Activated CD8-positive, alpha-beta memory T cell treated with anti-CD3 and anti-CD28 coated beads, Interleukin-2, amount 10 ng/mL, durations not matched to agents 7 days and 5 days (primary cell): ENCODE data around the gene STAMBPL1. TPM values are rescaled to one million over a fixed set of nuclear protein-coding genes. Genes with fewer than 3 reads are reported as not detected.
A peak's percentile ranks its signal among the peaks of the same experiment; 100 is the strongest.

ENCODE experiments used
- ATAC-seq: fragments of 150-1000 bp; cut with Tn5 transposase; one replicate; pipeline ENCODE4 v1.10.0; 2021; ENCODE audit warnings: moderate library complexity
- CTCF ChIA-PET: fragments of 350-600 bp; sonication (Branson Sonifier 250); formaldehyde crosslinking; loops from one replicate; lab custom pipeline; 2021; ENCODE audit warnings: antibody characterized with exemption; lab: Charles Lee
- DNase-seq: peaks from one replicate; pipeline ENCODE4 v3.0.0-alpha.2; 2020
- H3K27ac Mint-ChIP-seq: one replicate; pipeline ENCODE4 v1.8.0; 2021; ENCODE audit warnings: mild to moderate bottlenecking, mixed read lengths
- H3K27me3 Mint-ChIP-seq: one replicate; pipeline ENCODE4 v1.8.0; 2021; ENCODE audit warnings: mixed read lengths
- H3K36me3 Mint-ChIP-seq: one replicate; pipeline ENCODE4 v1.8.0; 2021; ENCODE audit warnings: mild to moderate bottlenecking, mixed read lengths
- H3K4me1 Mint-ChIP-seq: one replicate; pipeline ENCODE4 v1.8.0; 2021; ENCODE audit warnings: mixed read lengths
- H3K4me3 Mint-ChIP-seq: one replicate; pipeline ENCODE4 v1.8.0; 2021; ENCODE audit warnings: mild to moderate bottlenecking, moderate library complexity, mixed read lengths
- H3K9me3 Mint-ChIP-seq: one replicate; pipeline ENCODE4 v1.8.0; 2022; ENCODE audit warnings: low read depth, mixed read lengths
- total RNA-seq, 2 experiments: library from RNA; stranded (reverse); gene quantifications; one replicate each; pipeline ENCODE4 v1.2.3, GENCODE V29; 2021

STAMBPL1 gene
- total RNA-seq, 2 experiments from 2014 or later: 29.2 to 53.0 TPM

DNA sequence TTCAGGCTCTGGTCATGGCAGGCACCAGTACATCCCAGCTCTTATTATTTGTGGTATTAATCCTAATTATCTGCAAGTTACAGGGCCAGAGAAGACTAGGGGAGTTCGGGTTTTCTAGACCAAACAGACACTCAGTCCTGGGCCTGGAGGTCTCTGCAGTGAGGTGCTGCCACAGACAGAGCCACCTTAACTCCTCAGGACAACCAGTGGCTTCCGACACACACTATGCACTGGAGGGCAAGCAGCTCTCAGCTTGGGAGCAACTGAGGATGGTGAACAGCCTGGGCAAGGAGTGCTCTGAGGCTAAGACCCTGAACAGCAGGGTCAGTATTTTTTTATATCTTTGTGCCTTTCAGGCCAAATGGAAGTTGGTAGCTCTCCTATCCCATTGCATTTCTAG is 53.5 kb downstream of the STAMBPL1 start:
- DNase-seq: no peak
- Mint-ChIP-seq H3K36me3 (peaks cover 17% of the 10 kb centered on the region), H3K4me3 (no peak overlapping the region), H3K27ac (no peak overlapping the region), H3K4me1 (peaks cover 14% of the 10 kb centered on the region), H3K9me3 (no peaks in the 10 kb centered on the region), H3K27me3 (no peaks in the 10 kb centered on the region)
- ATAC-seq: no peak
- CTCF ChIA-PET: interaction anchor here (1.0 to 10.5 kb wide), 36 partner anchors 10 to 346 kb away, joined by 3 to 219 read pairs (median 8); partner anchors contain the start of genes CH25H, FAS and STAMBPL1

DNA sequence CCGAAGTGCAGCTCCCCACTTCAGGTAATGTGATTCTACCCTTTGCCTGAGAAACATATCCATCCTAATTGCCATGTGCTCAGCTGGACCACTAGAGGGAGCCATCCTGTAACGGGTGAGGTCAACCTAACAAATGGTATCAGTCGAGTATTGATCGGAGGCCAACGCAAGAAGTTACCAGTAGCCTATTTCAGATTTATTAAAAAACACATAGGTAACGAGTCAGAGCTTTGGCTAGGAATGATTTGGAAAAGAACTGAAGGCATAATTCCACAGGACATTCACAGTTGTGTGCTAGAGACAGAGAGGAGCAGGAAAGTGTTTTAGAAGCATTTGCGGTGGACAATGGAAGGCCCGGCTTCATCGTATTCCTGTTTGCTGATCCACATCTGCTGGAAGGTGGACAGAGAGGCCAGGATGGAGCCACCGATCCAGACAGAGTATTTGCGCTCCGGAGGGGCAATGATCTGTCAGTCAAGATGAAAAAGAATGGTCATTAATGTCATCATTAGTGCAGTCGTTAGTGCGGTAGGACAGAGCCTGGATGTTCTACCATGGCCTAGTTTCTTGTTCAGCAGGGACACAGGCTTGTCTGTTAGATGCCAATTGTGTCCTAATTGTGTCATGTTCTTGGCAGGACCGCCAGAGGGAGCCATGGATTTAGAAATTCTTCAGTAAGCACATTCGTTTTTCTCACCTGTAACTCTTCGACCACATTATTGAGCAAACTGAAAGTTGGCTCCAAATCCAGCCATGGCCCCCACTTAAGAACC is 55.0 kb downstream of the STAMBPL1 start:
- DNase-seq (peak; percentile 87), ATAC-seq (peak; percentile 81)
- CTCF ChIA-PET: interaction anchor here (0.7 to 10.5 kb wide), 53 partner anchors 9 to 352 kb away, joined by 3 to 219 read pairs (median 4); partner anchors contain the start of genes CH25H, FAS, RNLS and STAMBPL1
- Mint-ChIP-seq H3K27me3 (no peaks in the 10 kb centered on the region), H3K4me1 (peaks cover 14% of the 10 kb centered on the region), H3K4me3 (no peak overlapping the region), H3K9me3 (no peaks in the 10 kb centered on the region), H3K36me3 (peaks cover 19% of the 10 kb centered on the region), H3K27ac (peak overlapping the region; percentile 76)

- Mint-ChIP-seq H3K9me3 (no peaks in the 10 kb centered on the region), H3K27ac (no peak overlapping the region), H3K4me1 (peaks cover 14% of the 10 kb centered on the region), H3K27me3 (no peaks in the 10 kb centered on the region), H3K4me3 (no peak overlapping the region), H3K36me3 (peaks cover 18% of the 10 kb centered on the region)
- DNase-seq (no peak), ATAC-seq (no peak)
- CTCF ChIA-PET: interaction anchor here (0.9 to 10.5 kb wide), 6 partner anchors 8 to 282 kb away, joined by 3 to 219 read pairs (median 6); partner anchors contain the start of gene FAS
Measured at GRCh38 chr10:88936656-88937055, 56.6 kb downstream of the STAMBPL1 start.

DNA sequence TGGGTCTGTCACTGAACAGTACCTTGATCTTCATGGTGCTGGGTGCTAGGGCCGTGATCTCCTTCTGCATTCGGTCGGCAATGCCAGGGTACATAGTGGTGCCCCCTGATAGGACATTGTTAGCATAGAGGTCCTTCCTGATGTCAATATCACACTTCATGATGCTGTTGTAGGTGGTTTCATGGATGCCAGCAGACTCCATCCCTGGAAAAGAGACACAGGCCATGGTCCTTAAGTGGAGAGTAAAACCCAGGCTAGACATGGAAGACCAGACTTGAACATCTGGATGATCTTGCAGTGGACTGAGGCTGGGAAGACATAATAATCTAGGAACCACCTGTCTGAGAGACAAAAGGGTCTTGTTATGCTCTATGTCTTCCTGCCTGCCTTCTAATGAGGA is 58.0 kb downstream of the STAMBPL1 start:
- H3K27me3 Mint-ChIP-seq: no peaks in the 10 kb centered on the region
- H3K27ac Mint-ChIP-seq: no peak overlapping the region
- H3K9me3 Mint-ChIP-seq: no peaks in the 10 kb centered on the region
- peaks cover 19% of the 10 kb centered on the region for H3K36me3 Mint-ChIP-seq
- H3K4me3 Mint-ChIP-seq: no peak overlapping the region
- ATAC-seq (no peak), DNase-seq (no peak)
- CTCF ChIA-PET: interaction anchor here (0.7 to 10.5 kb wide), 9 partner anchors 9 to 280 kb away, joined by 3 to 219 read pairs (median 4); partner anchors contain the start of gene FAS
- H3K4me1 Mint-ChIP-seq: peaks cover 11% of the 10 kb centered on the region

- Mint-ChIP-seq H3K27me3 (no peaks in the 10 kb centered on the region), H3K4me3 (no peak overlapping the region), H3K4me1 (peaks cover 11% of the 10 kb centered on the region), H3K36me3 (peaks cover 19% of the 10 kb centered on the region), H3K9me3 (no peaks in the 10 kb centered on the region), H3K27ac (no peak overlapping the region)
- no peak for DNase-seq
- CTCF ChIA-PET: interaction anchor here (1.8 kb wide), 1 partner anchor 90 kb away, joined by 6 read pairs; no protein-coding TSS in a partner anchor
- ATAC-seq: no peak
Measured at GRCh38 chr10:88938938-88939337, 58.9 kb downstream of the STAMBPL1 start.

DNA sequence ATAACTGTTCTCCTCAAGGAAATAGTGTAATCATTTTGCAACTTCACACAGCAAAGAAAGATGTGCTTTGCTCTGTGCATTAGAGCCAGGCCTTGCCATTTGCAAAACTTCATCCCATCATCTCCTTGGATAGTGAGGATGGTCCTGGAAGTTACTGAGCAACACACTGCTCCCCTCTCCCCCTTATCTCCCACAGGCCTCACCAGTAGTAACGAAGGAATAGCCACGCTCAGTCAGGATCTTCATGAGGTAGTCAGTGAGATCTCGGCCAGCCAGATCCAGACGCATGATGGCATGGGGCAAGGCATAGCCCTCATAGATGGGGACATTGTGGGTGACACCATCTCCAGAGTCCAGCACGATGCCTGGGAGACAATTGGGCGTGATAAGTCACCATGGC is 61.0 kb downstream of the STAMBPL1 start:
- H3K36me3 Mint-ChIP-seq: peaks cover 16% of the 10 kb centered on the region
- H3K9me3 Mint-ChIP-seq: no peaks in the 10 kb centered on the region
- H3K27ac Mint-ChIP-seq: no peak overlapping the region
- DNase-seq (no peak), ATAC-seq (no peak)
- no peaks in the 10 kb centered on the region for H3K27me3 Mint-ChIP-seq
- CTCF ChIA-PET: no interaction called here
- H3K4me1 Mint-ChIP-seq: peaks cover 8% of the 10 kb centered on the region
- no peak overlapping the region for H3K4me3 Mint-ChIP-seq

- no peaks in the 10 kb centered on the region for H3K9me3 Mint-ChIP-seq
- no peak overlapping the region for H3K4me3 Mint-ChIP-seq
- ATAC-seq (no peak), DNase-seq (no peak)
- H3K4me1 Mint-ChIP-seq: peaks cover 11% of the 10 kb centered on the region
- no peaks in the 10 kb centered on the region for H3K27me3 Mint-ChIP-seq
- H3K36me3 Mint-ChIP-seq: peaks cover 12% of the 10 kb centered on the region
- H3K27ac Mint-ChIP-seq: no peak overlapping the region
- CTCF ChIA-PET: interaction anchor here (1.0 to 3.9 kb wide), 6 partner anchors 10 to 274 kb away, joined by 3 to 28 read pairs (median 4); partner anchors contain the start of gene CH25H
Measured at GRCh38 chr10:88943778-88944177, 63.7 kb downstream of the STAMBPL1 start.

DNA sequence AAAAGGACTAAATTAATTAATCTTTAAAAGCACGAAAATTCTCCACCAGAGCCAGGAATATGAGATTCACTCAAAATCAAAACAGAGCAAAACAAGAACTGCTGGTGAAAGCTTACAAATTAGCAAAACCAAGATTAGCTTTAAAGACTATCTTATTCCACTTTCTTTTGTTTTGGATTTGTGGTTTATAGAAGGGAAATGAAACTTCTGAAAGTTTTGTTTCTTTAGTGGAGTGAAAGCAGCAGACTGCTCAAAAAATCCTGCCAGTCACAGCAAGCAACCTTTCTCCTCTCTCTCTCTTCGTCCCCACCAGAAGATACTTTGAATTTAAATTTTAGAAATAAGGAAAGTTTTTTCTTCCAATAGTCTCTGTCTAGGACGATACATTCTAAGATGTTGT is 64.8 kb downstream of the STAMBPL1 start:
- Mint-ChIP-seq H3K36me3 (peaks cover 7% of the 10 kb centered on the region), H3K27me3 (no peaks in the 10 kb centered on the region), H3K27ac (no peak overlapping the region)

DNA sequence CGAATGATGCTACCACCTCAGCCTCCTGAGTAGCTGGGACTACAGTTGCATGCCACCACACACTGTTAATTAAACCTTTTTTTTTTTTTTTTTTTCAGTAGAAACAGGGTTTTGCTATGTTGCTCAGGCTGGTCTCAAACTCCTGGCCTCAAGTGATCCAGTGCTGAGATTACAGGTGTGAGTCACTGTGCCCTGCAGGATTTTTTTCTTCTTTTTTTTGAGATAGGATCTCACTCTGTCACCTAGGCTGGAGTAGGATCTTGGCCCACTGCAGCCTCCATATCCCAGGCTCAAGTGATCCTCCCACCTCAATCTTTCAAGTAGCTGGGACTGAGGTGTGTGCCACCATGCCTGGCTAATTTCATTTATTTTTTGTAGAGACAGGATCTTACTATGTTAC is 66.2 kb downstream of the STAMBPL1 start:
- Mint-ChIP-seq H3K4me1 (peaks cover 11% of the 10 kb centered on the region), H3K9me3 (no peaks in the 10 kb centered on the region), H3K27me3 (no peaks in the 10 kb centered on the region), H3K36me3 (peaks cover 11% of the 10 kb centered on the region), H3K4me3 (no peak overlapping the region), H3K27ac (no peak overlapping the region)
- ATAC-seq (no peak), DNase-seq (no peak)
- CTCF ChIA-PET: interaction anchor here (0.8 to 1.1 kb wide), 2 partner anchors 111 to 268 kb away, joined by 3 read pairs; no protein-coding TSS in a partner anchor

More for the DNA sequence above, 64.8 kb downstream of the STAMBPL1 start:
- H3K4me1 Mint-ChIP-seq: peaks cover 11% of the 10 kb centered on the region
- ATAC-seq (no peak), DNase-seq (no peak)
- CTCF ChIA-PET: interaction anchor here (0.7 to 3.9 kb wide), 3 partner anchors 9 to 273 kb away, joined by 3 to 28 read pairs (median 3); no protein-coding TSS in a partner anchor
- no peak overlapping the region for H3K4me3 Mint-ChIP-seq
- H3K9me3 Mint-ChIP-seq: no peaks in the 10 kb centered on the region

DNA sequence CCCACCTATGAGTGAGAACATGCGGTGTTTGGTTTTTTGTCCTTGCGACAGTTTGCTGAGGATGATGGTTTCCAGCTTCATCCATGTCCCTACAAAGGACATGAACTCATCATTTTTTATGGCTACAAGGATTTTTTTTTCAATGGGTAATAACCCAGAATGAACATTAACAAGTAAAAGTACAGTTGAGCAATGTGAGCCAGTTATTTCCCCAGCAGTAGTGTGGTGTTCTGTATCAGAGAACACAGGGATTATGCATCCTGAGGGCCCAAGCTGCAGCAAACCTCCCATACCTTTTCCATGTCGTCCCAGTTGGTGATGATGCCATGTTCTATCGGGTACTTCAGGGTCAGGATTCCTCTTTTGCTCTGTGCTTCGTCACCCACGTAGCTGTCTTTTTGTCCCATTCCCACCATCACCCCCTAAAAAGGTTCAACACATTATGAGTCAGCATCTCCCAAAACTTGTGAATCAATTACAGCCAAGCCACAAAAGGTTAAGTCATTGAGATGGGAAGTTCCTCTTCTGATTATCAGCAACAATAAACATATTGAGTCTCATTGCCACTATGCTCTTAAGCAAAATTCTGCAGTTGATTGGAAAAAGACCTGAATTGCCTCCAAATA is 67.0 kb downstream of the STAMBPL1 start:
- Mint-ChIP-seq H3K4me1 (peaks cover 11% of the 10 kb centered on the region), H3K27me3 (no peaks in the 10 kb centered on the region), H3K9me3 (no peaks in the 10 kb centered on the region), H3K36me3 (peaks cover 10% of the 10 kb centered on the region), H3K27ac (no peak overlapping the region), H3K4me3 (no peak overlapping the region)
- DNase-seq: no peak
- CTCF ChIA-PET: interaction anchor here (2.4 kb wide), 1 partner anchor 14 kb away, joined by 6 read pairs; no protein-coding TSS in a partner anchor
- no peak for ATAC-seq

DNA sequence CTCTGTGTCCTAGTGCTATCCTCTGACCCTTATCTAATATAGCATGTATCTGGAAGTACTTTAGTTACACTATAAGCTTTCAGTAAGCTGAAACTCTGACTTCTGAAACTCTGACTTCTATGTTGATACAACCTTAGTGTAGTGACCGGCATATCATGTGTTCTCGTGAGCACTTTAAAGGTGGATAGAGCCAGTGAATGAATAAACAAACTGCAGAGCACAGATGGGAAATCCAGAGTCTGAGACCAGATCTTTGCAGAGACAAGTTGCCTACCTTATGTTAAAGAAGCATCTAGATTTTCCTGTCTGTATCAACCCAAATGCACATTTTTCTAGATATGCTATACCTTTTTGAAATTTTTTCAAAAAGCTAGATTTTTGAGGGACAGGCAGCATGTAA is 69.0 kb downstream of the STAMBPL1 start:
- DNase-seq (no peak), ATAC-seq (no peak)
- Mint-ChIP-seq H3K27ac (no peak overlapping the region), H3K4me3 (no peak overlapping the region), H3K4me1 (peaks cover 11% of the 10 kb centered on the region), H3K9me3 (no peaks in the 10 kb centered on the region), H3K27me3 (no peaks in the 10 kb centered on the region), H3K36me3 (peaks cover 13% of the 10 kb centered on the region)
- CTCF ChIA-PET: interaction anchor here (0.7 to 2.4 kb wide), 3 partner anchors 14 to 62 kb away, joined by 3 to 9 read pairs (median 6); no protein-coding TSS in a partner anchor

- Mint-ChIP-seq H3K27ac (no peak overlapping the region), H3K4me1 (peaks cover 6% of the 10 kb centered on the region), H3K9me3 (no peaks in the 10 kb centered on the region), H3K4me3 (no peak overlapping the region), H3K36me3 (peaks cover 13% of the 10 kb centered on the region), H3K27me3 (no peaks in the 10 kb centered on the region)
- CTCF ChIA-PET: interaction anchor here (2.4 kb wide), 1 partner anchor 17 kb away, joined by 6 read pairs; no protein-coding TSS in a partner anchor
- DNase-seq (no peak), ATAC-seq (no peak)
Measured at GRCh38 chr10:88949912-88950837, 70.1 kb downstream of the STAMBPL1 start.
